ENCODE measurements around the gene DCTN3.
A peak's percentile ranks its signal among the peaks of the same experiment; 100 is the strongest.

Gene DCTN3

DNA sequence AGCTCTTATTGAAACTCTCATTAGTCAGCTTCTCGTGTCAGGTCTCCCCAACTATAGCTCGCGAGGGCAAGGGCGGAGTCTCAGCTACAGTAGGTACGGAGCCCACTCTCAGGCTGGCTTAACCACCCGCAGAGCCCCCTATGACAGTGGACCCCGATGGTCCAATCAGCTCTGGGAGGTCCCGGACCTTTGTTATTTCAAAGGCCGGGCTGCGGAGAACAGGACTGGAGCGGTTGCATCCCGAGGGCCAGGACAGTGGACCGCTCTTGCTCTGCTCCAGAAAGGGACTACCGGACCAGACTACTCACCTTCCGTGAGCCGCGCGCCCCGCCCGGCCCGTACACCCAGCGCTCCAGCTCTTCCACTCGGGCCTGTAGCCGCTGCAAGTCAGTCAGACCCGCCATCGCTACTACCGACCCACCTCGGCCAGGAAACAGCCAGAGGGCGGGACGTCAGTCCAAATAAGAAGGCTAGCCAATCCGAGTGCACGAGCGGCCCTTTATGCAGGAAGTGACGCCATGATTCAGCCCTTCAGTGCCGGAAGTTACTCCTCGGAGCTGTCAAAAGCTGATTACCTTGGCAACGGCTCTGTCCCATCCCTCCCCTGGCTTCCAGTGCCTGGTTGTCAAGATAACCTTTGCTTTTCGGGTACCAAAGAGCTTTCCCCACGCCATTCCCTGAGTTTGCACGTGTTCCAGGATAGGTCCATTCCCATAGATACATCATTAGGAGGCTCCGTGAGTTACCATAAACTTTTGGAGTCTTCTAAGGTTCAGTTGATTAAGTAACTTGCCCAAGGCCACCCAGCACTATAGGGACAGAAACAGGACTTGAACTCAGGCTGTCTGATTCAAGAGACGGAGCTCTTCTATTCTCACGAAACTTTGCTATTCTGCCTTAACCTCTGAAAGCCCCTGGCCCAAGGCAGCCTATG lies at the start of gene DCTN3:
Gene DCTN3, minus strand, starts transcription at position 435 of the 934 bp plus-strand sequence. Its CDS starts 31 bp downstream, at position 404.
- peak; percentile 94 for DNase-seq (ENCODE audit: low spot score)

DNA sequence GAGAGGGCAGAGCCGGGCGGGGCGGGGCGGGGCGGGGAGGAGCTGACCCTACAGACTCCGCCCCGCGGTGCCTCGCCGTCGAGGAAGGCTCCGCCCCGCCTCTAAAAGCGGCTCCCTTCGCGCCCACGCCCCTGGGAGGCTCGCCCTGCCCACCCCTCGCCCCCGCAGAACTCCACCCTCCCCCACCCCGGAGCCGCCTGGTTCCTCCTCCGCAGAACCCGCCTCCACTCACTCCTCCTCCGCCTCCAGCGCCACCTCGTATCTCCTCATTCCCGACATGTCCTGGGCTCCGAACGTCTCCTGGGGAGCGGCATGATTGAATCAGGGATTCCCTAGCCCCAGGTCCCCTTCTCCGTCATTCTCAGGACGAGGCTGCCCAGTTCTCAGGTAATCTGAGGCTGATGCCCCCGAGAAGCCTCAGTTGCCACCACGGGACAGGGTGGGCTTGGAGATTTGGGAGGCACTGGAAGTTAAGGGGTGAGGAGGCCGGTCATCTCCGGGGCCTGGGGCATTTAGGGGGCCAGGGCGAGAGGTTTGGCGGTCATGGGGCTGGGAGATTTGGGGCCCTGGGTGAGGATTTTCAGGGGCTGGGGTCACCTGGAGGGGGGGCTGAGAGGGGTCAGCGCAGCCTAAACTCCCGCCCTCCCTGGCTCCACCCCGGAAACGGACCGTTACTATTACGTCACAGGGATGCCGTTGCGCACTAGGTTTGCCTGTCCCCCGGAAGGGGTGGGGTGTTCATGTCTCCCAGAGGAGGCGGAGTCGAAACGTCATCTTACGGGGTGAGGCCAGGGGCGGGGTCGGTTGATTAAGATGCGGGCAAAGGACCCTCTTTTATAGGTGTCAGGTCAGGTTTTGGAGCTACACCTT lies 45.3 kb upstream of the DCTN3 start:
- DNase-seq (ENCODE audit: low spot score) = peak; percentile 75

DNA sequence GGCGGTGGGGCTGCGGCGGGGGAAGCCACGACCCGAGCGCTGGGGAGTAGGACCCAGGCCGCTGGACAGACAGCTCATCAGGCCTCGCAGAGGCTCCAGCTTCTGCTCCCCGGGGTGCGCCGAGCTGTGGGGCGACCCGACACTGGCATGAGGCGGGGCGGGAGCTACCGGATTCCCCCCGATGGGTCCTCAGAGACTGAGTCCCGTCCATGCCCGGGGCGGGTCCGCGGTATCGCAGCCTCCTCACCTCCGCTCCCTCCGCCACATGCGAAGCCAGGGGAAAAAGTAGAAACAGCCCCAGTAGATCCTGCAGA lies 44.7 kb upstream of the DCTN3 start:
- no peak for DNase-seq (ENCODE audit: low spot score)

DNA sequence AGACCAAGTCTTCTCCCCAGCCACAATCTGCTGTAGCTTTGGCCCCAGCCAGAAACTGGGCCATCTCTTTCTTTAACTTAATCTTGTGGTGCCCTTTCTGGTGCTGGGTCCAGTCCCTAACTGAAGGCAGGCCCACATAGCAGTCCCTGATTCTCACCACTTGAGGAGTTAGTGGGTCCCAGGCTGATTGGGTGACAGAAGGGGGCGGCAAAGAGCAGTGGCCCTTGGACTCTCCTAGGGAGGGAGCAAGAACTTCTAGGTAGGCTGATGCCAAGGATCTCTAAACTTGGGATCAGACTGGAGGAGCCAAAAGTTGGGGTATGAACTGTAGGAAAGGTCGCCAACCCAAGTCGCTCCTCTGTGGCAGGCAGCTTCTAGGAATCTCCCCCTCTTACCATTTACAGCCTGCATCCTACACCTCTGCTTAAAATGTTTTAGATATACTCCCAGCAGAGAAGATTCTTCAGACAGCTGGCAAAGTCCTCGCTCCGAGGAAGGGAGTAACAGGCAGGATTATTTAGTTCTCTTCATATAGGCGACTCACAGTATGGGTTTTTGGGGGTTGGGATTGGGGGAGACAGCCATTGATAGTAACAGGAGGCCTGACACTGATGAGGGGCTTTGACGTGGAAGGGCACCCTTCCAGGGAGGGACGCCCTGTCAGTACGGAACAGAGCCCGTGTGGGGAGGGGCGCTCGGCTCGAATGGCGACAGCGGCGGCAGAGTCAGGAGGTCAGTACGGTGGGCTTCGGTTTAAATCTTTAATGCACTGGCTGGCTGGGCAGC lies 44.2 kb upstream of the DCTN3 start:
- DNase-seq (ENCODE audit: low spot score) = peak; percentile 62

DNA sequence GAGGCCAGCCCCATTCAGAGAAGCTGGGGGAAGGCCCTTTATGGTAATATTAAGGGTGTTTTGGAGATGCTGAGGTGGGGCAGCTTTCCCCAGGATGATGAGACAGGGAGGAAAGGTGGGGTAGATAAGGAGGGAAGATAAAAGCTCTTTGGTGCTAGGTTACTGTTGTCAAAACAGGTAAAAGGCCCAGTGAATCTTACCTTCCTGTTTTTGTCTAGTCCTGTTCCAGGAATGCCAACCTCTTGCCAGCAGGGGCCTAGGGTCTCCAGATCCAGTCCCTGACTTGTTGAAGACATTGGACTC lies 43.0 kb upstream of the DCTN3 start:
- DNase-seq (ENCODE audit: low spot score) = no peak

DNA sequence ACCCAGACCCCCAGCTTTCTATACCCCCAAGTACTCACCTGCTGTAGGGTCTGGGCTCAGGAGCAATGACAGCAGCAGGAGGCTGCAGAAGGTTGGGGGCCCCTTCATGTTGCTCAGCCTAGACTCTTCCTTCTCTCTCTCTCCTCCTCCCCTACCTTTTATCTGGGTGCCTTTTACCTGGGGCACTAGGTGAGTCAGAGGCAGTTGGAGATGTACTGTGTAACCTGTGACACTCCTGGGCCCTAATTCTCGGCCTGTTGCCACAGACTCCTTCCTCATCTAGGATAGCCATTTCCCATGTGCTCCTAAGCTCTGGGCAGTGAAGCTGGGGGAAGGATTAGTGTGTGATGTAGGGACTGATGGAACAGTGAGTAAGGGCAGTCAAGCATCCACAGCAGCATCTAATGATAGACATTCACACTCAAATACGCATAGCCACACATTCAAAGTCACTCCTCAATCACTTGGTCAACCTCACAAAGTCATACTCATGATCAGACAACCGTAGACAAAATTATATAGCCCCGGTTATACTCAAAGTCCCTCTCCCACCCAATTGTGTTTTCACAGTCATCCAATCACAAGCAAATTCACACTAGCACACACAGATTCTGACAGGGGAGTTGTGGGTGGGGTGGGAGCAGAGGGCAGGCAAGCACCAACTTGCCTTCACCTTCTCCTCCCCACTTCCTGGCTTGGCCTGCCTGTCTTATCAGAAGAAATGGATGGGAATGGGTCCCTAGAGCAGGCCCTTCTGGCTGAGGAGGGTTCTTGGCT lies 42.4 kb upstream of the DCTN3 start, which contains the start of gene CCL27:
Gene CCL27, minus strand, starts transcription at position 132 of the 777 bp plus-strand sequence. Its CDS starts 24 bp downstream, at position 108.
- DNase-seq (ENCODE audit: low spot score) = no peak

DNA sequence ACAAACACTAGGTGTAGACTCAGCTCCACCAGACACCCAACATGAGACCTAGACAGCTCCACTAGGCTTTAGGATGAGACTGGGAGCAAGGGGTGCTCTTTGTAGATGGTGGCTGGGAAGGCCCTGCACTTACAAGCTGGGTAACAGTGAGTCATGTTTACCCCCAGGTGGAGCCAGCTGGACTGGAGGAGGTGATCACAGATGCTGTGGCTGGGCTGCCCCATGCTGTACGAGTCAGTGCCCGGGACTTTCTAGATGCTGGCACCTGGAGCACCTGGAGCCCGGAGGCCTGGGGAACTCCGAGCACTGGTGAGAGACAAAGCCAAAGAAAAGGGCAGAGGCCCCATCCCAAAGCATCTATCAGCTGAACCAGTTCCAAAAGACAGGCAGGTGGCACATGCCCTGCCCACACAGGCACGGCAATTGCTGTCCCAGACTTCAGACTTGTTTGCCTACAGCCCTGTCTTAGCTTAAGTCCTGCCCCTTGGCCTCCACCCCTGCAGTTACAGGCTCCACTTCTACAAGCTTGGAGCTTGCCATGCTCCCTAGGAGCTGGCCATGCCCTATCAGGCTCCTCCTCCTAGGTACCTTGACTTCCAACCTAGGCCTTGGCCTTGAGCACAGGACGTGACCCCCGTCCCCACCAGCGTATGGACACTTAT lies 39.4 kb upstream of the DCTN3 start:
- DNase-seq (ENCODE audit: low spot score) = no peak

DNA sequence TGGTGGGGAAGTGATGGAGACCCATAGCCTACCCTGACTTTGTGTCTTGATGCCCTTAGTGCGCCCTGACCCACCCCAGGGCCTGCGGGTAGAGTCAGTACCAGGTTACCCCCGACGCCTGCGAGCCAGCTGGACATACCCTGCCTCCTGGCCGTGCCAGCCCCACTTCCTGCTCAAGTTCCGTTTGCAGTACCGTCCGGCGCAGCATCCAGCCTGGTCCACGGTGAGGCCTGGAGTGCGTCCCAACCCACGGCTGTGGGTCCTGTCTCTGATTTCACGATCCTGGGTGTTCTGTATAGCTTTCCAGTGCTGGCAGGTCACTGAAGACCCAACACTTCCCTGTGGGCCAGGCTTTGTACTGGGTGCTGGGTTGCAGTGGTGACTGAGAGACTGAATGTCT lies 38.2 kb upstream of the DCTN3 start:
- DNase-seq (ENCODE audit: low spot score) = no peak

DNA sequence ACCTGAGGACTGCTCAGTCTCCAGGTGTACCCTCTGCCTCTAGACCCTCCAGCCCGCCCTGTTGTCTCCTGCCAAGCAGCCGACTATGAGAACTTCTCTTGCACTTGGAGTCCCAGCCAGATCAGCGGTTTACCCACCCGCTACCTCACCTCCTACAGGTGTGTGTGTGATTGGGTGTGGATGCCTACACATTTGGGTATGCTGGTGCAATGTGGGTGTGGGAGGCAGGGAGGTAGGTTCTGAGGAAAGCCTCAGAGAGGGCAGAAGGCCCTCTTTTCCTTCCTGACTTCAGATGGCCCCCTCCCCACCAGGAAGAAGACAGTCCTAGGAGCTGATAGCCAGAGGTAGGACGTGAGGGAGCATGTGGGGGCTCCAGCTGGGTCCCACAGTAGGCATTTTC lies 36.7 kb upstream of the DCTN3 start:
- no peak for DNase-seq (ENCODE audit: low spot score)

DNA sequence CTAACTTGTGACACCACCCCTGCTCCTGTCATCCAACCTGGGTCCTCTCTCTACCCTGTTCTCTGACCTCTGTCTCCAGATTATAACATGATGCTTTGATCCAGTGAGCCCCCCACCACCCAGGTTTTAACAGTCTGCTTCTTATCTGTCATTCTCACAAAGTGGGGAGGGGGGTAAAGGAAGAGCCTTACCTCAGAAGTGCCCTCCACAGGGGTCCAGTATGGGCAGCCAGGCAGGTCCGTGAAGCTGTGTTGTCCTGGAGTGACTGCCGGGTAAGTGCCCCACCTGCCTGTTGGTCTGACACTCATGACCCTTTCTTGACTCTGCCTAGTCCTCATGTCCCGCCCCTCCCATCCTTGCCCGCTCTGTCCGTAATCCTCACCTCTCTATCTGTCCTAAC lies 35.1 kb upstream of the DCTN3 start:
- no peak for DNase-seq (ENCODE audit: low spot score)

DNA sequence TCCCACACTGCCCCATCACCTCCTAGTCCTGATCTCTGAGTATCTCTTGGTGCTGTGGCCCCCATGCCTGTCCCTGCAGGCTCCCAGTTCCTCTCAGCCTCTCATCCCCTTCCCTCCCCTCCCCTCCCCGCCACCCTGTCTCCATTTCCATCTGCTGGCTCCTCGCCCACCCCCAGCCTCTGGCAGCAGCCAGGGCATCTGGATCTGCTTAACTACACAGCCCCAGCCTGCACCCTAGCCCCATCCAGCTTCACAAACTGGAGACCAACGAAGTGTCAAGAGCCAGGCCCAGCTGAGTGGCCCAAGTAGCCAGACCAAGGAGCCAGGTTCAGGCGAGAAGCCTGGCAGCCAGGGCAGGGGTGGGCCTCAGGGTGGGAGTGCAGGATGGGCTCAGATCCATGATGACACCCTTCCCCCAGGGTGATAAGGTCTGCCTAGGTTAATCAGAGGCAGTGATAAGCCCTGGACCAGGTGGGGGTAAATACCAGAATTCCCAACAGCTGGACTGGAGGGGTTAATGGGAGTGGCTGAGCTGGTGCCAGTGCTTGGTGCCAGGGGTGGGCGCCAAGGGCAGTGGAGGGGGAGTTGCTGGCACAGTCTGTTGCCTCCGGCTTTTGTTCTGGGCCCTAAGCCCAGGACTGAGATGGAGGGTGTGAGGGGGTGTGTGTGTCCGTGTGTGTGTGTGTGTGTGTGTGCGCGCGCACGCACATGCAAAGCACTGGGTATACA lies 34.2 kb upstream of the DCTN3 start:
- DNase-seq (ENCODE audit: low spot score) = no peak

DNA sequence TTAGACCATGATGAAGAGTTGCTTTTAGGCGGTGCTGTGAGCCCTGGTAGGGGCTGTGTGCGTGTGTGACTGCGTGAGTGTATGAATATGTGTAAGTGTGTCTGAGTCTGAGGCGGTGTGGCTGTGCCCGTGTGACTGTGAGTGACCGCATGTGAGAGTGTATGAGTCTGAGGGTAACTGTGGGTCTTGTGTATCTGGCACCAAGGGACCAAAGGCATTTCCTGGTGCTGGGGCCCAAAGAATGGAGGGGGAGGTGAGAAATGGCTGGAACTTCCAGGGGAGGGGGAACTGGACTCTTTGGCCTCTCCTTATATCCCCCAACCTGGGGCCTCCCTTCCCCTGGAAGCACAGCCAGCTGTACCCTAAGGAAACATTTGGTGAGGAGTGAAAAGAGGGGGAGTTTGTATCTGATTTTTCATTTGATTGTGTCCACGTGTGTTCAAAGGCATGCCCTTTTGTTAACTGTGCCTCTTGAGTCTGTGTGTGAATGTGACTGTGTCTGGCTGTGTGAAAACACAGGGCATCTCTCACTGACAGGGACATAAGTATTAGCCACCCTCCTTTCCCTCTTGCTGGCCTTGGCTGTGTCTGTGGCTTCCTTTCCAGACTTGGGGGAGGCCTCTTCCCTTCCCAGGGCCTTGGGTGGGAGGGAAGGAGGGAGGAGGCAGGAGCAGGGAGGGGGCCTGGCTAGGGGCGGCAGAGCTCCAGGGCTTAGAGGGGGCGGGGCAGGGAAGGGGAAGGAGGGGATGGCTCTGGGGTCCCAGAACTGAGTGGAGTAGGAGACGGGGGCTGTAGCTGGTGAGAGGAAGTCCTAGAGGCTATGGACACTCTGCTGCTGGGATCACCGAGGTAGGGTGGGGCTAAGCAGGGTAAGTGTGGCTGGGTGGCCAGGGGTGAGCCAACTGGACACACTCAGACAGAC lies 33.1 kb upstream of the DCTN3 start:
- DNase-seq (ENCODE audit: low spot score) = no peak

DNA sequence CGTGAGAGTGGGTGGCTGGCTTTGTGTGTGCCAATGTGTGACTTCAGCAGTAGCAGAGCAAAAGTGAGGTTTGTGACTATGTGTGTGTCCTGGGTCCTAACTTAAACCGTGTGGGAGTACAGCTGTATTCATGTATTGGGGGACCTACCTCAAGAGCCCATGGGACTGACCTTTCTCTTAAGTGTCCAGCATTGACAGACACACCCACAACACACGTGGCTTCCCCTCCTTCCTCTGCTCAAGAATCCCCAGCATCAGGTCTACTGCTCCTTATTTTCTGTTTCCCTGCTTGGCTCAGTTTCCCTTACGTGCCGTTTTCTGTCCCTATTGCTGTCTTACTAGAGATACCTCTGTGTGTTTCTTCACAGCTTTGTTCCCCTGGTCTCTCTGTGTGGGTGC lies 32.3 kb upstream of the DCTN3 start:
- DNase-seq (ENCODE audit: low spot score) = no peak

DNA sequence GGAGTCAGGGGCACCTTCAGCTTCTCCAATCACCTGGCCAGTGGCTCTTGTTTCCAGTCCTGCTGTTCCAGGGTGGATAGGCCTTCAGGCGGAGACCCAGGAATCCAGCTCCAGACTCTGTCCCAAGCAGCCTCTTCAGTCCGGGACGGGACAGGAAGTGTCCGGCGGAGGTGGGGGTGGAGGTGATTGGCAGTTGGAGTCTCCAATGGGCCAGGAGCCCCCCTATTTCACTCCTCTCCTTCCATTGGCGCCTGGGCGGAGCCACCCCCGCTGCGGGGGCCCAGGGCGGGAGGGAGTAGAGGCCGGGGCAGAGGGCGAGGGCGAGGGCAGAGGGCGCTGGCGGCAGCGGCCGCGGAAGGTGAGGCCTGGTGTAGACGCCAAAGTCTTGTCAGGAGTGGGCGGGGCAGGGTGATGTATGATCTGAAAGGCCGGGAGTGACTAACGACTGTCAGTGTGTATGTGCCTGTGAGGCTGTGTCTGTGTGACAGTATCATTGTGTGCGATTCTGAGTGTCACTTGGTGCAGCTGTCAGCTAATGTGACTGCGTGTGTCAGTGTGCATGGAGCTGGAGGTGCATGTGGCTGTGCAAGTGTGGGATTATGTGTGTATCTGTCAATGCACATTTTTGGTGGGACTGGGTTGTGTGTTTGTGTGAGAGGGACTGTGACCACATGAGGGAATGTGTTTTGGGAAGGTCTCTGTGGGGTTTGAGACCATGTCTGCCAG lies 31.7 kb upstream of the DCTN3 start, which contains the start of gene IL11RA:
Gene IL11RA, plus strand, starts transcription at position 310 of the 726 bp plus-strand sequence. CDS start 3,033 bp downstream, outside the sequence.
- DNase-seq (ENCODE audit: low spot score) = peak; percentile 84

DNA sequence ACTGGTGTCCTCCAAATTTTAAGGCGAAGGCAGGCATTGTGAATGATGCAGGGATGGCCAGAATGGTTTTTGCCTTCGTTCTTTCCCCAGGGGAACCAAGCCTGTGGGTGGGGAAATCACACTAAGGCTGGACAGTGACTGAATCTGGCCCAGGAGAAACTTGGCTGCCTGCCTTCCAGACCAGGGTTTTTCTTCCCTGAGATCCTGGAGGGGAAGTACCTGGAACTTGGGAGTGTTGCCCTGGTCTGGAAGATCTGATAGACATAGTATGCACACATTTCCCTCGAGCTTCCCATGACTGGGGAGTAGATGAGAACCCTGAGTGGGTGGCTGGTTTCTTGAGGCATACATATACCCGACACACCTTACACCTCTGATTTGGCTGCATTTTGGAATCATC lies 31.0 kb upstream of the DCTN3 start:
- DNase-seq (ENCODE audit: low spot score) = no peak

DNA sequence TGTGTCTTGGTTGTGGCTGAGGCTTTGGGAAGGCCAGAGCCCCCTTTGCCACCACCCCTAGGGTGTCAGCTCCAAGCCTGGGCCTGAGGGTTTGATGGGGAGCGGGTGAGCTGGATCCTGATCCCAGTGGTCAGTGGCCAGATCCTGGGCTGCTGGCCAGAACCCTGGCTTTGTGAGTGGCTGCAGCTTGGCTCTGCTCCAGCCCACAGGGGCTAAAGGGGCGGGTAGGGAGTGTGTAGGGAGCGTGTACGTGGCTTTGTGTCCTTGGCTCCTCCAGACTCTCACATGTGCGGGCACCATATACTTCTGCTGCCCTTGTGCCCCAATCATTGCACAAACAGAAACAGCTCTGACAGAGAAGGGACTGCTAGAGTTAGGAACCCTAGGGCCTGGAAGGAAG lies 30.5 kb upstream of the DCTN3 start:
- DNase-seq (ENCODE audit: low spot score) = no peak

DNA sequence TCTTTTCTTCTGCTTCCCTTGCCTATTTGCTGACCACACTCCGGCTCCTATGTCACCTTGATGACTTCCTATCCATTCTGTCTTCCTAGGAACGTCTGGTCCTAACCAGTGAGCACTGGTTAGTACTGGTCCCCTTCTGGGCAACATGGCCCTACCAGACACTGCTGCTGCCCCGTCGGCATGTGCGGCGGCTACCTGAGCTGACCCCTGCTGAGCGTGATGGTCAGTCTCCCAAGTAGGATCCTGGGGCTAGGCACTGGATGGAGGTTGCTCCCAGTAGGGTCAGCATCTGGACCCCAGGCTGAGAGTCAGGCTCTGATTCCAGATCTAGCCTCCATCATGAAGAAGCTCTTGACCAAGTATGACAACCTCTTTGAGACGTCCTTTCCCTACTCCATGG lies 28.4 kb upstream of the DCTN3 start:
- DNase-seq (ENCODE audit: low spot score) = no peak

DNA sequence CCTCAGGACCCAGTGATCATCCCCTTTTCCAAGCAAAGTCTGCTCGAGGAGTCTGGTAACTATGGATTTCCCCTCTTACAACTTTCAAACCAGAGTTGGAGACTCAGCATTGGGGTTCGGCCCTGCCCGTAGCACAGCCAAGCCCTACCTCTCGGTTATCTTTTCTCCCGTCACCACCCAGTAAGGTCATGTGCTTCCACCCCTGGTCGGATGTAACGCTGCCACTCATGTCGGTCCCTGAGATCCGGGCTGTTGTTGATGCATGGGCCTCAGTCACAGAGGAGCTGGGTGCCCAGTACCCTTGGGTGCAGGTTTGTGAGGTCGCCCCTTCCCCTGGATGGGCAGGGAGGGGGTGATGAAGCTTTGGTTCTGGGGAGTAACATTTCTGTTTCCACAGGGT lies 27.4 kb upstream of the DCTN3 start:
- DNase-seq (ENCODE audit: low spot score) = no peak

DNA sequence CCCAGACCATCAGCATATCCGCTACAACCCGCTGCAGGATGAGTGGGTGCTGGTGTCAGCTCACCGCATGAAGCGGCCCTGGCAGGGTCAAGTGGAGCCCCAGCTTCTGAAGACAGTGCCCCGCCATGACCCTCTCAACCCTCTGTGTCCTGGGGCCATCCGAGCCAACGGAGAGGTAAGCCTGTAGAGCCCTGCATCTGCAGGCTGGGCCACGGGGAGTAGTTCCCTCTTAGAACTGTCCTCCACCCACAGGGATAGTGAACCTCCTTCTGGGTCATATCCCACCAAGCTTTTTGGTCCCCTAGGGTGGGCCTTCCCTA lies 26.7 kb upstream of the DCTN3 start:
- DNase-seq (ENCODE audit: low spot score) = no peak

All from HuH-7.5 (cell line).